ENCODE data around the gene ADM2.

Gene ADM2

DNA sequence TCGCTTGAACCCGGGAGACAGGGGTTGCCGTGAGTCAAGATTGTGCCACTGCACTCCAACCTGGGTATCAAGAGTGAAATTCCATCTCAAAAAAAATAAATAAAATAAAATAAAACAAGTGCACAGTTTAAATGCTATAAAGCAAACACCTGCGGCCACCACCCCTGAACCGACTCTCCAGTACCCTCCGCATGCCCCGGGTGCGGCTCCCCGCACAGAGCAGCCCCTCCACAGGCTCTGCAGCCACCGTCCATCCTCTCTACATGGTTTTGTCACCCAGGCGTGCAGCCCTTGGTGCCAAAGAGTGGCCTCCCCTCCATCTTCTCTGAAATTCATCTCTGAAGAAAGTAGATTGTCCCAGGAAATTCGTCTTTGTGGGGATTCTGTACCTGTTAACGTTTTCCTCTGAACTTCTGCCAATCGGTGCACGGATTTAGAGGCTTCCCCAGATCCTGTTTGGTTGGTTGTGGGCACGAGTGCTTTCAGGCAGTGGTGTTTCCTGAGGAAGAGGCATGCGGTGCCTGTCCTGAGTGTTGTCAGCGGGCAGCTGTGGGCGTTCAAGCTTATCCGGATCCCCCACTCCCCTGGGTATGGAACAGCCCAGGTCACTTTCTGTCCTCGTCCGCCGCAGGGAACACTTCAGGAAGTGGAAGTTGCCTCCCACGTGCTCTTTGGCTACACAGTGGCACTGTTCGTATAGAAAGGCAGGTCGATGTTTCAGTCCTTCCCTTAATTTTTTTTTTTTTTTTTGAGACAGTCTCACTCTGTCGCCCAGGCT lies 9.4 kb downstream of the ADM2 start:
- no peak for TF ChIP-seq POLR2A (IDR thresholded peaks at IDR 0.05; ENCODE audit: low read depth, low read length)
- DNase-seq (ENCODE audit: insufficient read length, low spot score): no peak
- no peak for FAIRE-seq

DNA sequence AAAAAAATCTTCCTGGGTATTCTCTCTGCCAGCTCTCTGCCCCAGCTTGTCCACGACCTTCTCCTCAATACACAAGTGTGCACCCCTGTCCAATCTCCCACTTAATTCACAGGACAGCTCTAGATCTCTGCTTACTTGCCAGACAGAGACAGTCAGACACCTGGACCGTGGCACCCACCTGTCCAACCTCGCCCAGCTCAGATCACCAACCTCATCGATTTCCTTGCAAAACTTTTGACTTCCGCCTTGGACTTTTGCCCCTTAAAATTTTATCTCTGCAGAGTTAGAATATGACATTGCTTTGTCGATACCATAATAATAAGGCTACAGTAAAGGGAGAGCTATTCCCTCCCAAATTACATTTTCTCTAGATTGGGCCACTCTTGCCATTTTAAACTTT lies 15.8 kb downstream of the ADM2 start:
- DNase-seq (ENCODE audit: insufficient read length, low spot score) (no peak), FAIRE-seq (no peak)
- no peak for TF ChIP-seq POLR2A (IDR thresholded peaks at IDR 0.05; ENCODE audit: low read depth, low read length)

- DNase-seq (ENCODE audit: insufficient read length, low spot score) (peak; percentile 62), FAIRE-seq (no peak)
- TF ChIP-seq POLR2A (IDR thresholded peaks at IDR 0.05; ENCODE audit: low read depth, low read length): no peak
Measured at GRCh38 chr22:50498322-50498890, 17.1 kb downstream of the ADM2 start.

DNA sequence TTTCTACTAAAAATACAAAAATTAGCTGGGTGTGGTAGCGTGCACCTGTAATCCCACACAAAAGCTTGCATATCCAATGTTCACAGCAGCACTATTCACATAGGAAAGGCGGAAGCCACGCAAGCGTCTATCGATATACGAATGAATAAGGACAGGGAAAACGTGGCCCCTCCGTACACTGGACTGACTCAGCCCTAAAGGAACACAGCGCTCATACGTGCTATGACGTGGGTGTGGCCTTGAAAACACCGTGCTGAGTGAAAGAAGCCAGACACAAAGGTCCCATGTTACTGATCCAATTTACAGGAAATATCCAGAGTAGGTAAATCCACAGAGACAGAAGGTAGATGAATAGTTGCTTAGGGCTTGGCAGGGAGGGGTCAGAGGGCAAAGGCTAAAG lies 19.1 kb downstream of the ADM2 start:
- no peak for TF ChIP-seq POLR2A (IDR thresholded peaks at IDR 0.05; ENCODE audit: low read depth, low read length)
- DNase-seq (ENCODE audit: insufficient read length, low spot score): no peak
- no peak for FAIRE-seq

GRCh38 chr22:50502096-50502495 lies 20.8 kb downstream of the ADM2 start:
- DNase-seq (ENCODE audit: insufficient read length, low spot score) (no peak), FAIRE-seq (no peak)
- no peak for TF ChIP-seq POLR2A (IDR thresholded peaks at IDR 0.05; ENCODE audit: low read depth, low read length)

GRCh38 chr22:50502628-50503474 lies 21.5 kb downstream of the ADM2 start:
- DNase-seq (ENCODE audit: insufficient read length, low spot score) (no peak), FAIRE-seq (no peak)
- TF ChIP-seq POLR2A (IDR thresholded peaks at IDR 0.05; ENCODE audit: low read depth, low read length): no peak

DNA sequence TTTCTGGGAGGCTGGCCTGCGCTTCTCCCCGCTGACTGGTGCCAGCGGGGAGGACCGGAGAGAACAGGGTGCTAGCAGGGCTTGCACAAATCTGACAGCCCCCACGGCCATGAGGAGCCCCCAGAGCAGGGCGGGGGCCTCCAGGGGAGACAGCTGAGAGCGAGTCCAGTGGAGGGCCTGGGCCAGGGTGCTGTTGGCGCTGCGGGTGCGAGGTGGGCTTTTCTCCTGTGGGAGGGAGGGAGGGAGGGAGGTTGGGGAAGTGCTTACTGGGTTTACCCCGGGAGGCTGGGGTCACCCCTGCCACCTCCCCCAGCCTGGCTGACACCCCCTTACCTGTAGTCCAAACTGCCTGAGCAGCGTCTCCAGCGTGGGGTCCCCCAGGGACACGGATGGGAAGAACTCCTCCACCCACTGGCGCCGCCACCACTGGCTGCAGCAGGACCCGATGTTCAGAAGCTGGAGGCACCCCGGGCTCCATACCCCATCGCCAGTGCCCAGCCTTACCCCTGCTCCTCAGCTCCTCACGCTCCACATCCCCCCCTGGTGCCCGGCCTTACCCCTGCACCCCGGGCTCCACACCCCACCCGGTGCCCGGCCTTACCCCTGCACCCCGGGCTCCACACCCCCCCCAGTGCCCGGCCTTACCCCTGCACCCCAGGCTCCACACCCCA lies 22.3 kb downstream of the ADM2 start:
- TF ChIP-seq POLR2A (IDR thresholded peaks at IDR 0.05; ENCODE audit: low read depth, low read length): no peak
- DNase-seq (ENCODE audit: insufficient read length, low spot score) (no peak), FAIRE-seq (no peak)

- FAIRE-seq (no peak), DNase-seq (ENCODE audit: insufficient read length, low spot score) (no peak)
- no peak for TF ChIP-seq POLR2A (IDR thresholded peaks at IDR 0.05; ENCODE audit: low read depth, low read length)
Measured at GRCh38 chr22:50504369-50505211, 23.2 kb downstream of the ADM2 start.

DNA sequence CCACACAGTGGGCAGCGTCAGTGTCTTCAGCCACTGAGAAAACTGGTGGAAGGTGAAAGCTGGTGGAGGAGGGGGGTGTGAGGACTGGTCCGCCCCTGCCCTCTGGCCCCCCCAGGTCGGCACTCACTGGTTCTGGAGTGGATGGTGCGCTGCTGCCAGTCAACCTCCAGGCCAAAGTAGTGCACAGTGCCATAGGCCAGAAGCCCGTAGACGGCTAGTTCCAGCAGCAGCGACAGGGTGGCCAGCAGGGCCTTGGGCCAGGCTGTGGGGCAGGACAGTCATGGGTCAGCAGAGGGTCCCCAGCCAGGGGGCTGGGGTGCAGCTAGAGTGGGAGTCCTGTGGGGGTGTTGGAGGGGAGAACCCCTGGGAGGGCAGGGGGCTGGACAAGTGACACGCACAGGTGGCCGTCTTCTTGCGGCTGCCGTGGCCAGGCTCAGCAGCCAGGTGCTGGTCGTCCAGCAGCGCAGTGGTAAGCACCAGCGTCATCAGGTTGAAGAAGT lies 24.0 kb downstream of the ADM2 start:
- FAIRE-seq (no peak), DNase-seq (ENCODE audit: insufficient read length, low spot score) (no peak)
- TF ChIP-seq POLR2A (IDR thresholded peaks at IDR 0.05; ENCODE audit: low read depth, low read length): no peak

GRCh38 chr22:50505776-50506610 lies 24.6 kb downstream of the ADM2 start:
- TF ChIP-seq POLR2A (IDR thresholded peaks at IDR 0.05; ENCODE audit: low read depth, low read length): no peak
- no peak for FAIRE-seq
- DNase-seq (ENCODE audit: insufficient read length, low spot score): no peak

DNA sequence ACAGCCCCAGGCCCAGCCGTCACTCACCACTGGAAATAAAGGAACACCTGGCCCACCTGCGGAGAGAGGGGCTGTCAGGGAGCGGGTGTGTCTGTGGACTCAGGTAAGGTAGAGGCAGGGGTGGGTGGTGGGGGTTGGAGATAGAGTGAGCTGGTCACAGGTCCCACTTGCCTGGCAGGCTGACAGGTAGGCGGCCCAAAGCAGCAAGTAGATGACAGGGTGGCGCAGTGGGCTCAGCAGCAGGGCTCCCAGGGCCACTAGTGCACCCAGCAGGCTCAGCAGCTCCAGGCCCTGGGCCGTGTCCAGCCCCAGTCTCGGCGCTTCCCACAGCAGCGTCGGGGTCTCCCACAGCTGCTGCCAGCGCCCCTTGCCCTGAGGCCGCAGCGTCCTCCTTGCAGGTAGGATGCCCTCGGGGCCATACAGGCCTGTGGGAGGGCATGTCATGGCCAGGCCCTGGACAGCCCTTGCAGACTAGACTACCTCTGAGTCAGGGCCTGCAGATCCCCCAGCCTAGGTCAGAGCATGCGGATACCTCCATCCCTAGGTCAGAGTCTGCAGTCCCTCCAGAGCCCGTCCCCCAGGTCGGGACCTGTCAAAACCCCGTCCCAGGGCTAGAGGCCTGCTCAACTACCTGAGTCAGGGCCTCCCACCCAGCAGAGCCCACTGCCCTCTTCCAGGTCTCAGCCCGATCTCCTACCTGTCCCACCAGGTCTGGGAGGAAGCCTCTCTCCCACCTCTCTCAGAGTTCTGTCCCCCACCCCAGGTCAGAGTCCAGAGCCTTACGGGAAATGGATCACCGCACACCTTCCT lies 25.5 kb downstream of the ADM2 start:
- FAIRE-seq (no peak), DNase-seq (ENCODE audit: insufficient read length, low spot score) (no peak)
- TF ChIP-seq POLR2A (IDR thresholded peaks at IDR 0.05; ENCODE audit: low read depth, low read length): no peak

All from H54 (cell line).